SH-SY5Y (cell line): Measurements from ENCODE around the gene CETP.

Source experiments
- GATA2 ChIP-seq: IDR thresholded peaks from 2 replicates; pipeline ENCODE4 v1.6.1; 2011; ENCODE audit warnings: mild to moderate bottlenecking, low read depth, low read length
- GATA3 ChIP-seq: IDR thresholded peaks from 2 replicates; pipeline ENCODE4 v1.6.1; 2011; ENCODE audit warnings: low read depth, mild to moderate bottlenecking, low read length, moderate library complexity

DNA sequence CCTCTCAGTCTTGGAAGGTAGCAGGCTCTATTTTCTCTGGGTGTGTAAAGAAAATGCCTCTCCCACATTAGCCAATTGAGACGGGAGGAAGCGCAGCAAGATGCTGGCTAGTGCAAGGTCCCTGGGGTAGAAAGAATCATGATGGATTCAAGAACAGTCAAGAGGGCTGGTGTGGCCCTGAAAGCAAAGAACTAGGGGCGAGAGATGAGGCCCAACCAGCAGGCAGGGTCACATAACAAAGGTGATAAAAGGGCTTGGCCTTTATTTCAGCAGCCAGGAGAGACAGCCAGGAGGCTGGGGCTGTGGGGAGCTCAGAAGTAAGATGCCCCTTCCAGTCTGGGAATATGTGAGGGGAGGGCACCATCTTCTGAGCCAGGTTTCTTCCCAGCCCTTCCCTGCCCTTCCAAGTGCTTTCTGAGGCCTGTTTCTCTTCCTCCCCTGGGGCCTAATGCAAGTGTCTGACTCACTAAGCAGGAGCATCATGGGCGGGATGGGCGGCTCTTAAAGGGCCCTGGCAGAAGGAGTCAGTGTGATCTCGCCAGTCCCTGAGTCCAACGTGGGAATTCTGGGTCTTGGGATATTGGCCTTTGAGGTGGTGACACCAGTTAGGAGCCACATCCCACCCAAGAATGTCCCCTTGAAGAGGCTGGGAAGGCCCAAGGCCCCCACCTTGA is 23.7 kb downstream of the CETP start:
- TF ChIP-seq GATA2 (no peak), GATA3 (no peak)
